GM12892 (cell line): ENCODE results near the gene COL11A2.

Experiments
- DNase-seq: peaks from one replicate; pipeline ENCODE4 v3.0.0; 2011; ENCODE audit not compliant: insufficient read length
- FAIRE-seq: peaks from 2 replicates; lab custom pipeline; 2011; peaks lifted over from hg19 to GRCh38; lab: Jason Lieb, UNC
- POLR2A ChIP-seq: IDR thresholded peaks from 2 replicates; pipeline ENCODE4 v1.6.1; 2011; ENCODE audit warnings: low read depth, low read length, control low read depth
- POLR2AphosphoS5 ChIP-seq: IDR thresholded peaks from 2 replicates; pipeline ENCODE4 v1.6.1; 2011; ENCODE audit warnings: low read depth, low read length, control low read depth
- TAF1 ChIP-seq: IDR thresholded peaks from 2 replicates; pipeline ENCODE4 v1.6.1; 2011; ENCODE audit warnings: low read depth, mild to moderate bottlenecking, control low read depth, low read length, borderline replicate concordance

Gene COL11A2

DNA sequence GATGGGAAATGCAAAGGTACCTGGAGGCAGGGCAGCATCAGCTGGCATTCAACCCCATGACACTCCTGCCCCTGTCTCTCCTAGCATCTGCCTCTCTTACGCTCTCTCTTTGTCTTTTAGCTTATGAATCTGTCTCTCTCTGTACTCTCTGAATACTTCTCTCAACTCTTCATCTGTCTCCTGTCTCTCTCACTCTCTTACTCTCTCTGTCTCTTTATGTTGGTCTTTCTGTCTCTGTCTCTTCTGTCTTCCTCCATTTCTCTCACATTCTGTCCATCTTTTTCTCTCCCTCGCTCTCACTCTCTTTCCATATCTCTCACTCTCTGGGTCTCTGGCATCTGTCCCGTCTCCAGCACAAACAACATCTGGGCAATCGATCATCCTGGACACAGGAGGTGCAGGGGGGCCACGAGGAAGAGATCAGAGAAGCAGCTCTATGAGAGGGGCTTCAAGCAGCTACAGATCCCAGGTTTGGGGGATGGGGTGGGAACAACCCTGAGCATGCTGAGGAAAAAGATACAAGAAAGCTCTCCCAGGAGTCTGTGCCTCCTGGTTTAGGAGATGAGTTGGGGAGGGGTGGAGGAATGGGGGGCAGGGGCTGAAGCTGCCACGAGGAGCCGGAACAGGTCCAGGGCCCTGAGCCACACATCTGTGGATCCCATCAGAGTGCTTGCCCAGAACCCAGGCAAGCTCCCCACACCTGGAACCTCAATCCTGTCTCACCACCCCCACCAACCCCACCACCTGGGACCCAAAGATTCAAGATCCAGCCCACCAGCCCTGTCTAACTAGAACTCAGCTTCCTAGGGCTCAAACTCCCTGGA lies 2.4 kb downstream of the COL11A2 start:
- FAIRE-seq (no peak), DNase-seq (no peak)
- no peak for TF ChIP-seq POLR2AphosphoS5
- TF ChIP-seq POLR2A = no peak
- no peak for TF ChIP-seq TAF1

DNA sequence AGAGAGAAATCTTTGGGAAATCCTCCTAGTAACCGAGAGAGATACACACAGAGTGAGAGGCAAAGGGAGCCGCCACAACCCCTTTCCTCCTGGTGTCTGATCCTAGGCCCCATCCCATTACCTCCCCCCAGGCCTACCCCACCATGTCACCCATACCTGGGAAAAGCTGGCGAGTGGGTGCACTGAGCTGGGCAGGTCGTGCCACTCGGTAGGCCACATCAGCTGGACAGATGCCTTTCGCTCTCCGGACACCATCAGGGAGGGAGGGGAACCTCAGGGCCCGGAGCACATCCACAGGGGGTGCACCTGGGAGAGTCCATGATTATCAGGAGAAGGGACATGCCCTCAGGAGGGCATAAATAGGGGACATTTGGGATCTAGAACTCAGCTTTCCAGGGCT lies 3.1 kb downstream of the COL11A2 start:
- DNase-seq = no peak
- TF ChIP-seq POLR2A (no peak), TAF1 (no peak), POLR2AphosphoS5 (no peak)
- no peak for FAIRE-seq

DNA sequence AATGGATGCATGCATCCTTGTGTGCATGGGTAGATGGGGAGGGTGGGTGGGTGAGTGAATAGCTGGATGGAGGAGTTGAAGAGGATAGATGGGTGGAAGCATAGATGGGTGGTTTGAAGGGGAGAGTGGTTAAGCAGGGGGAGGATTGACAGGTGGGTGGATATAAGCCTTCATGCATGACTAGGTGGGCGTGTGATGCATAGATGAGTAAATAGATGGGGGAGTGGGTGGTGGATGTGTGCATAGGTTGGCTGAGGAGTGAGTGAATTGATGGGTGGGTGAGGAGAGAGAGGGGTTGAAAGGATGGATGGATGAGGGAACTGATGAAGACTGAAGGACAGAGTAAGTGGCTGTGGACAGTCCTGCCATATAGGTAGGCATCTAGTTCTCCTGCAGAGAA lies 4.5 kb downstream of the COL11A2 start:
- DNase-seq = no peak
- TF ChIP-seq POLR2A (no peak), TAF1 (no peak), POLR2AphosphoS5 (no peak)

DNA sequence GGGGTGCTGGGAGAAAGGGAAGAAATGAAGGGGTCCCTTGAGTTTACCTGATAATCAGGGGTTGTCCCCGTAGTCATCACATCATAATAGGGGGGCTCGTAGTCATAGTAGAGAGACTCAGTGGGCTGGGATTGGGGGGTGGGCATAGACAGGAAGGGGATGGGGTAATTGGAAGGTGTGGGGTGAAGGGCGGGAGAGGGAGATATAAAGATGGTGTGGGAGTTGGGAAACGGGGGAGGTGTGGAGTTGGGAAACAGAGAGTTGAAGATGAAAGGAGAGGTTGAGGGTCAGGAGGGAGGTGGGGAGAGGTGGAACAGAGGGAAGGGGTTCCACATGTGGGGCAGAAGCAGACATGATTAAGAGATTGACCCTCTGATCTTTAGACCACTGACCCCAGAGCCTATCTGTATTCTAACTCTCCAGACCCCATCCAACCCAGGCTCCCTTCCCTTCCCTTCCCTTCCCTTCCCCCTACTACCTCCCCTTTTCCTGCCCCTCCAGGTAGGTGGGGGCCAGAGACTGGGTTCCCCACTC lies 6.5 kb downstream of the COL11A2 start:
- DNase-seq (no peak), FAIRE-seq (no peak)
- TF ChIP-seq POLR2A (no peak), TAF1 (no peak), POLR2AphosphoS5 (no peak)

More for the DNA sequence above, 4.5 kb downstream of the COL11A2 start:
- no peak for FAIRE-seq

DNA sequence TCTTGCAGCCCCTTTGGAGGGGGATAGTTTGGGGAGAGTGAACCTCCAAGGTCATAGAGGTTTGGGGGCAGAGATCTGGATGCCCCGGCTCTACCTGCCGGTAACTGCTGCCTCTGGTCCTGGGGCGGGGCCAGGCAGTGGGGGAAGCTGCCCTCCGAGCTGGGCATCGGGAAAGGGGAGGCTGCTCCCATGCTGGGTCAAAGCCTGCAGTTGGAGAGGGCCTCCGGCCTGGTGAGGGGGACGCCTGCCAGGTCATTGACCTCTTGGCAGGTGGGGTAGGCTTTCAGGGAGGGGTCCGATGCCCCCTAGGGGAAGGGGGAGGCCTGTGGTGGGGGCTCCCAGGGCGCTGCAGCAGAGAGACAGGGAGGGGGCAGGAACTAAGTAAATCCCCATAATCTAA lies 7.1 kb downstream of the COL11A2 start:
- no peak for TF ChIP-seq POLR2A
- no peak for TF ChIP-seq POLR2AphosphoS5
- no peak for TF ChIP-seq TAF1
- no peak for DNase-seq
- no peak for FAIRE-seq

DNA sequence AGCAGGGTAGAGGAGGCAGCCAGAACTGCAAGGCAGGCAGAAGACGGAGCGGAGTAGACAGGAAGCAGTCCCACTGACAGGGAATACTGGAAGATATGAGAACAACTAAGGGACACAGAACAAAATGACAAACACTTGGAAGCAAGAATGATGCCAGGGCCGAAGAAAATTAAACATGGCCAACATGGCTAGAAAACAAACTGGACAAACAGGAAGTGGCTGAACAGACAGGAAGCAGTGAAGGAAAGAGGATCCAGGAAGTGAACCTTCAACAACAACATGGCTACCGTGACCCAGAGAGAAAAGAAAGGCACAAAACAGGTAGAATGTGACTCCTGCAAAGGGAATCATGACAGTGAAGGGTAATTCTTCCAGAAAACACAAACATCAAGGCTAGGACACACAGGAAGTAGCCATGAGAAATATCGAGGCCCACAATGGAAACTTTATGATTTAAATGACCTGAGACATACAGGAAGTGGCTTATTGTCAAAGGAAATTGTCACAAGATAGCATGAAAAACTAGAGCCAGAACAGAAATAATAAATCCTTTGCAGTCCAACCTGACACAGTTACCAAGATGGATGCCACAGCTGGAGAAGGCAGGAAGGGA lies 9.1 kb downstream of the COL11A2 start:
- peak; percentile 14 for FAIRE-seq
- TF ChIP-seq POLR2AphosphoS5 = no peak
- no peak for TF ChIP-seq POLR2A
- TF ChIP-seq TAF1 = no peak
- no peak for DNase-seq

DNA sequence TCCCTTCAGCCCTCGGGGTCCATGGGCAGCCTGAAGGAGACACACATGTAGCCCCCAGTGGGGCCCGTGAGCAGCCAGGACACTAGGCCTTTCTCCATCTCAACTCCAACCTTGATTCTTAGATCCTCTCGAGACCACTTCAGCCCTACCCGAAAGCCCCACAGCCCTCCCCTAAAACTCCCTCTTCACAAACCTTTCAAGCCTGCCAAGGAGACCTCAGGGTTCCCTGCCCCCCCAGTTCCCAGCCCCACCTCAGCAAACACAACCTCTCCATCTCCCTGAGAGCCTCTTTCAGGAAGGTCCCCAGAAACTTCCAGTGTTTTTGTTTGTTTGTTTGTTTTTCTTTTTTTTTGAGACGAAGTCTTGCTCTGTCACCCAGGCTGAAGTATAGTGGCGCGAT lies 11.1 kb downstream of the COL11A2 start:
- DNase-seq (no peak), FAIRE-seq (no peak)
- TF ChIP-seq TAF1 (no peak), POLR2A (no peak), POLR2AphosphoS5 (no peak)

DNA sequence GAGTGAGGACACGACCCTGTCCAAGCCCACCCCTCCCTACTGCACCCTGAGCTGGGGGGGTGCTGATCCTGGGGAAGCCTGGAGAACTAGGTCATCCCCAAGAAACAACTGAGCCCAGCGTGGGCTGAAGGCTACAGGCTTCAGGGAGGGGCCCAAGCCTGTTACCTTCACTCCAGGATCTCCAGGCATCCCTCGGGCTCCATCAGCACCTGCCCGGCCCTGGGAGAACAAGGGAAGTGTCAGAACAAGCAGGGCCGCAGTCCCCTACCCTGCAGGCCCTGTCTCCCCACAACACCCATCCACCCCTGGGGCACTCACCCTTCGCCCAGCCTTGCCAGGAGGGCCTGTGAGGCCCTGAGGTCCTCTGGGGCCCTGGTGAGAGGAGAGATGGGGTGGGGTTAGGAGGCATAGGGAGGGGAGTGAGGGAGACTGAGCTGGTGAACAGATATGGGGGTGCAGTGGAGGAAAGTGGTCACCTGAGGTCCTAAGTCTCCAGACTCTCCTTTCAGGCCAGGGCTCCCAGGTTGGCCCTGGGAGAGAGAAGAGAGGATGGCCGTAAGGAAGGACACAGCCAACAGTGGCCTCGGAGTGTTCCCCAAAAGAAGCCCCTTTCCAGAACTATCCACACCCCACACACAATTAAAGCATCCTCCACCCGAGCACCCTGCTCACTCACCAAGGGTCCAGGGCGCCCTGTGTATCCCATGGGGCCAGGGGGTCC lies 13.4 kb downstream of the COL11A2 start:
- no peak for FAIRE-seq
- TF ChIP-seq POLR2A (no peak), TAF1 (no peak)
- DNase-seq = no peak

DNA sequence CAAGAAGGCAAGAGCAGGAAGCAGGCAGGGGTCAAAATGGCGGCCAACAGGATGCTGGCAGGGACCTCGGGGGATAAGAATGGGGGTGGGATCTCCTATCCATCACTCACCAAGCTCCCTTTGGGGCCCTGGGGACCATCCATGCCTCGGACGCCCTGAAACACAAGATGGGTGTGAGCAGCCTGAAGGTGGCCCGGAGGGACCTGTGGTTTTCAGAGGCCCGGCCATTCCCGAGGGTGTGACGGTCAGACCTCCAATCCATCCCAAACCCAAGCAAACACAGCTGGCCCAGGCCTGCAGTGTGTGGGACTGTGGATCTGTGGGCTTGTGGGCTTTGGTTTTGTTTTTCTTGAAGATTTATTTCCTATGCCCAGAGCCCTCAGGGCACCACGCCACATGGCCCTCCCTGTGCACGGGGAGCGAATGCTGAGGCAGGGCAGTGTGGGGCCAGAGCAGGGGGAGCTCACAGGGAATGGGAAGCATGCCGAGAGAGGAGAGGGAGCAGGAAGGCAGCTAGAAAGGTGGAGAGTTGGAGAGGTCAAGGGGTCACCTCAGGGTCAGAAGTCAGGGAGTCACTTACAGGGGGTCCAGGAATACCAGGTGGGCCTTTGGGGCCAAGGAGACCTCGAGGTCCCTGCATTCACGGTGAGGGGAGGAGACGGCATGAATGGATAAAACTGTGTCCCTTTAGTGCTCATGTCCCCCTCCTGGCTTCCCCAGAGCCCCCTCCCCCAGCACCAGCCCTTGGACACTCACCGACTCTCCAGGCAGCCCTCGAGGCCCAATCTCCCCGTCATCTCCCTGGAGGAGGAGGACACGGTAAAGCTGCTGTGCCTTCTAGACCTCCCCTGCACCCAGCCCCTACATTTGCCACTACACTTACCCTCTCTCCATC lies 14.5 kb downstream of the COL11A2 start:
- no peak for TF ChIP-seq POLR2A
- no peak for TF ChIP-seq POLR2AphosphoS5
- no peak for TF ChIP-seq TAF1
- no peak for DNase-seq
- no peak for FAIRE-seq

DNA sequence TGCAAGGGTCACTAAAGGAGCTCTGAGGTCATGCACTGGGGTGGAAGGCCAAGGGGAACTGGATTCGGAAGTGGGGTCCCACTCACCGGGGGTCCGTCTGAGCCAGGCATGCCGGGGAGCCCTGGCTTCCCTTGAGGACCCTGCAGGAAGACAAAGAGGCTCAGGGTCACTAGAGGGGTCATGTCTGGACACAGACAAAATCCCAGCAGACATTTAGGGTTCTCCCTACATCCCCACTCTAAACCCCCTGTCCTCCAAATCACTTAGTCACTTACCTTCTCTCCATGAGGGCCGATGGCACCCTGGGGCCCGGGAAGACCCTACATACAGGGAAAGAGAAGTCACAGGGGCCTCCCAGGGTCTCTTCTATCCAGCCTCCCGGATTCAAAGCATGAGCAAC lies 15.4 kb downstream of the COL11A2 start:
- no peak for FAIRE-seq
- TF ChIP-seq TAF1 = no peak
- no peak for TF ChIP-seq POLR2A
- no peak for TF ChIP-seq POLR2AphosphoS5

More for the DNA sequence above, 15.4 kb downstream of the COL11A2 start:
- no peak for DNase-seq
